GM21717 (cell line): ENCODE data around the gene ISCA2.

ENCODE experiments used
- ATAC-seq: cut with Tn5 transposase; IDR thresholded peaks from one replicate; pipeline ENCODE4 v1.9.1; 2021; ENCODE audit warnings: mild to moderate bottlenecking, moderate library complexity; ENCODE audit not compliant: unreplicated experiment

The ISCA2 gene

GRCh38 chr14:74507840-74508239 is 14.3 kb downstream of the ISCA2 start:
- no peak for ATAC-seq

GRCh38 chr14:74508292-74508731 is 14.7 kb downstream of the ISCA2 start:
- ATAC-seq: no peak

DNA sequence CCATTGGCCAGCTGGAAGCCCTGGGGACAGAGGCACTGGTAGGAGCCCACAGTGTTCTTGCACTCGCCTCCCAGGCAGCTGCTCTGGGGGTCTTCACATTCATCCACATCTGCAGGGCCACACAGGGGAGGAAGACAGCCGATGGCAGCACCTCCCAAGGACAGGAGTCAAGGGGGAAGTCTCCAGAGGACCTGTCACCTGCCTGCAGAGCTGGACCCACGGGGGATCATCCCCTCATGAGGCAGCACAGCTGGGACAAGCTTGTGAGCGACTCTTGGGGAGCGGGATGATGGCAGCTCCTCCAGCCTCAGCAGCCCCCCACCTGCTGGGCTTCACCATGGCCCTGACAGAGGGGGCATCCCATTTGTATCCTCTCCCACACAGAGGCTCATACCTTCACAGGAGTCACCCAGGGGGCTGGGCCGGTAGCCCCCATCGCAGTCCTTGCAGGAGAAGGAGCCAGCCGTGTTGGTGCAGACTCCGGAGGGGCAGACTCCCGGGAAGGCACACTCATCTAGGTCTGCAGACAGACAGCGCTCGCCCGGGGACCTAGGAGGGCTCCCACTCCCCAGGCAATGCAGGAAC is 15.4 kb downstream of the ISCA2 start:
- no peak for ATAC-seq

DNA sequence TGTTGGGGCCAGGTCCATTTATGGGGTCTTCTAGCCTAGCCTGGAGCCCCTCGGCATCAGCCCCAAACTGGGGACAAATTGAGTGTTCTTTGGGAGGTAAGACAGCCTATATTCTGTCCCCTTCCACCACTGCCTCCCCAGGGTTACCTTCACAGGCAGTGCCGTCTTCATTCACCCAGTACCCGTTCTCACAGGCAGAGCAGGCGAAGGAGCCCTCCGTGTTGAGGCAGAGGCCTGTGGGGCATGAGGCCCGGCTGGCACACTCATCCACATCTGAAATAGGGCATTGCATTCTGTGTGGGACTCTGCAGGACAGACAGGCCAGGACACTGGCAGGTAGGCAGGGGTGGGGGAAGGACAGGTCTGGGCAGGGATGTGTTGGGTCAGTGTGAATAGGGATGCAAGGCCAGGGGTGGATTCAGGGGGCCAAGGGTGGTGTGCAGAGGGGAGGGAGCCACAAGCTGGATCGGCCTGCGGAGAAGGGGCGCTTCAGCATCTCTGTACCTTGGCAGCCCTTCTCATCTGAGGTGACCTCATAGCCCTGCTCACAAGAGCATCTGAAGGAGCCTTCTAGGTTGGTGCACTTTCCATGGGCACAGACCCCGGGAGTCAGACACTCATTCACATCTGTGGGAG is 16.1 kb downstream of the ISCA2 start:
- ATAC-seq: no peak

DNA sequence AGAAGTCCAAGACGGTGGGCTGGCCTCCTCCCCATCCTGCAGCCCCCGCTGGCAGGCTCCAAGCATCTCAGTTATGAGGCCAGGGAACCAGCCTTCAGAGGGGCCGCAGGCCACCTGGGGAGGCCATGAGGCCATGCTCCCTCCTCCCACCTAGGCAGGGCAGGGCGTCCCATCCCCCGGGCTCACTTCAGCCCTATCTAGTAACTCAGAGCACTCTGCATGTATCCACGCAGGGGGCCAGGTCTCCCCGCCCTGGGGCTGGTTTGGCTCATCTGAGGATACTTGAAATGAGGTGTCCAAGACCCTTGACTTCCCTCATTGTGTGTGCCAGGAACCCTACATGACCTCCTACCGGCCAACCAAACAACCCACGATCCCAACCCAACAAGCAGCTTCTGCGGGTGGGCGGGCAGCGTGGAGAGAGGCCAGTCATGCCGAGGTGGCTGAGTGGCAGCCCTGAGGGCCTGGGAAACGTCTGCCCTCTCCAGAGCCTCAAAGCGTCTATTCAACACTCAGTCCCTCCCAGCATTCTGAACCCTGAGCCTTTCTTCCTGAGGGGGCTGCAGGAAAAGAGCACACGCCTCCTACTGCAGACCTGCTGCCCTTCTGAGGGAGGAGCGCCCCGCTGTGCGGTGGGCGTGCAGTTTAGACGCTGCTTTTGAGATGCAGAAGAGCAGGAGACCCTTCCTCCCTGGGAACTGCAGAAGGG is 16.8 kb downstream of the ISCA2 start:
- ATAC-seq: no peak

GRCh38 chr14:74510959-74511409 is 17.4 kb downstream of the ISCA2 start:
- no peak for ATAC-seq

DNA sequence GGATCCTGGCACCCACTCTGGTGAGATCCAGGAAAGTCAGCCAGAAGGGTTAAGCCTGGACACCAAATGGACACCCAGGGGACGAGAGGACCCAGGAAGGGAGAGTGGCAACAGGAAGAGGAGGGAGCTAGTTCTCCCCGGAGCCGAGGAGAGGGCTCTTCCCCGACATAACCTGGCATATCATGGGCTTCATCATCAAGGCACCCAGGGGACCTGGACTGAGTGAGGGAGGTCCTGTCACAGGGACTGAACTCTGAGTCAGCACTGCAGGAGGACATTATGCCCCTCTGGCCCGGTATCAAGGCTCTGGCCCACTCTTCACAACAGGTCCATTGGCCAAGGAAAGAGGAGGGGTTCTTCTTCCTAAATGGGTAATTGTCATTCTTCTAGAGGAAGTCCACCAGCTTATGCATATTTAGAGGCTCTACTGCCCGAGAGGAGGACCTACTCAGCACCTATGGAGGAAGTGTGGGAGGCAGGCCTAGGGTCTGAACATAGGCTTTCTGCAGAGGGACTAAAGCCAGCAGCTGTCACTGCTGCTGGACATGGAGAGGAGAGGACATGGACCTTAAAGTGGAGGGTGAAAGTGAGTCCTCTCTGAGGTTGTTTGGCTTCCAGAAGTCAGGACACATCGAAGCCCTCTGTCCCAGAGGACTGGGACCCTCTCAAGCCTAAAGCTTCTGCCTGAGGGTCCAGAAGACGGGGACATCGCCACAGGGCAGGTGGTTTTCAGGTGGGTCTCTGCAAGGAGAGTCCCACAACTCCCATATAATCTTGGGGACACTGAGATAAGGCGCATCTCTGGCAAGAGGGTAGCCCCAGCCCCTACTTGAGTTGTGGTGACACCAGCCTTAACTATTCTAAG is 18.6 kb downstream of the ISCA2 start:
- no peak for ATAC-seq

GRCh38 chr14:74514471-74514941 is 20.9 kb downstream of the ISCA2 start:
- ATAC-seq: no peak

GRCh38 chr14:74515891-74516412 is 22.4 kb downstream of the ISCA2 start:
- no peak for ATAC-seq

- no peak for ATAC-seq
These were observed 23.0 kb downstream of the ISCA2 start for GRCh38 chr14:74516451-74517160.

DNA sequence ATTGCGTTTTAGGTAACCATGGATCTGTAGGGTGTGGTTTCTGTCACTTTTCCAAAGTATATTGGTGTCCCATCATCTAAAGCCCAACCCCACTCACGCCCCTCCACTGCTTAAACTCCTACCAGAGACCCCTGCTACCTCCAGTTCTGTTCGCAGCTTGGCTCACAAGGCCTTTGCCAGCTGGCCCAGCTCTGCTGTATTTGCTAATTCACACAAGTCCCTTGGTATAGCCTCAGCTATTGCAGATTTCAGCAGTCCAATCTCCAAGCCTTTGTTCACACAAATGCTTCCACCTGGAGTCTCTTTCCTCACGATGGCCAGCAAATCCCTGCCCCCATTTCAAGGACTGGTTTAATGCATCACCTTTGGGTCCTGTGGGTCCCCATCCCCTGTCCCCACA is 24.2 kb downstream of the ISCA2 start:
- no peak for ATAC-seq

DNA sequence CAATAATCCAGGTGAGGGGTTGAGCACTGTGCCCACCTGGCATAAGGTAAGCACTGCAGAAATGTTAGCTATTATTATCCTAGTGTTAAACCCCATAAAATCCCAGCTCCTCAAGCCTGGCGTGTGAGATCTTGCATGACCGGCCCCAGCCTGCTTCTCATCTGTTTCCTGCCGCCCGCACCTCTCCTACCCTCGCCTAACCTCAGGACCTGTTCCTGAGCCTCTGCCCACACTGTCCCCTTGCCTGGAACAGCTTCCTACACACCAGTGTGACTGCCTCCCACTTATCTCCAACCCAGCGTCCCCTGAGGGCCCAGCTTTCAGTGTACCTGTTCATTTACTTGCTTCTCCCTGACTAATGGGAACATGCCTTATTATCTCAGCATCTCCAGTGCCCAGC is 24.7 kb downstream of the ISCA2 start:
- no peak for ATAC-seq

DNA sequence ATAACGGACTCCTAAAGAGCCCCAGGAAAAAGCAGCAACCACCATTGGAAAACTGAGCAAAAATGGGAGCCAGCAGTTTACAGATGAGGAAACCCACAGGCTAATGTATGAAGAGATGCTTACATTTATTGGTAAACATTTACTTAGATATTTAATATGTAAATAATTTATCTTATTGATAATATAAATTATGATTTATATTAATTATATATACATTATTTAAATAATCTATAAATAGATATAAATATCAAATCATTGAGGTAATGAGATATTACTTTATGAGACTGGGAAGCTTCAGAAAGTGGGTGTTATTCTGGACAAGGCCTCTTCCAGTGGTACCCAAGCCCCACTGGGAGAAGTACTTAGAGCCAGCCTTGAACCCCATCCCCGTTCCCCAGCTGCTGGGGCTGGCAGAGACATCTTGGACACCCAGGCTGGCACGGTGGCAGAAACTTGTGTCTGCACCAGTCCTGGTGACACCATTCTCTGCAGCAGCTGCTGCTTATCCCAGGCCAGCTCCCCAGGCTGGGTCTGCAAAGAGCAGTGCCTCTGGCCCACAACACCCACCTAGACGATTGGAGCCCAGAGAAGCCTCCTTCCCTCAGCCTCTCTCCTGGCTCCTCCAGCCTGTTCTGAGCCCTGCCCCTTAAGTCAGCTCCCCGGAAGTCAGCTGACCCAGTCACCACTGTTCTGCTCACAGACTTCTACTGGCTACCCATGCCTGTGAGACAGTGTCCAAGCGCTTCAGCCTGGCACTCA is 25.9 kb downstream of the ISCA2 start:
- ATAC-seq: no peak

DNA sequence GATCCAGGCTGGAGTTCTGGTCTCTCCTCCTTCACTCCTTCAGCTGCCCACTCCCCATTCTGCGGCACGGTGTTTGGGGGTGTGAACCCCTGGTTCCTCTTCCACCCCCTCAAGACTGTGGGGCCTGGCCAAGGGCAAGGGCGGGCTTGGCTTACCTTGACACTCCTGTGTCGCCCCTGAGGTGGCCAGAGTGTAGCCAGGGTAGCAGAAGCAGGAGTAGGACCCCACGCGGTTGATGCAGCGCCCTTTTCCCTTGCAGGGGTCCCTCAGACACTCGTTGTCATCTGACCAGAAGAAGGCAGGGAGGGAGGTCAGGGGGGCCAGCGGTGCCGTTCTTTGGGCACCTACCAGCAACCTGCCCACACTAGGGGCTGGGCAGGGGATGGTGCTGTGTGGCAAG is 28.2 kb downstream of the ISCA2 start:
- no peak for ATAC-seq

- ATAC-seq: no peak
These were observed 29.2 kb downstream of the ISCA2 start for GRCh38 chr14:74522740-74523139.

DNA sequence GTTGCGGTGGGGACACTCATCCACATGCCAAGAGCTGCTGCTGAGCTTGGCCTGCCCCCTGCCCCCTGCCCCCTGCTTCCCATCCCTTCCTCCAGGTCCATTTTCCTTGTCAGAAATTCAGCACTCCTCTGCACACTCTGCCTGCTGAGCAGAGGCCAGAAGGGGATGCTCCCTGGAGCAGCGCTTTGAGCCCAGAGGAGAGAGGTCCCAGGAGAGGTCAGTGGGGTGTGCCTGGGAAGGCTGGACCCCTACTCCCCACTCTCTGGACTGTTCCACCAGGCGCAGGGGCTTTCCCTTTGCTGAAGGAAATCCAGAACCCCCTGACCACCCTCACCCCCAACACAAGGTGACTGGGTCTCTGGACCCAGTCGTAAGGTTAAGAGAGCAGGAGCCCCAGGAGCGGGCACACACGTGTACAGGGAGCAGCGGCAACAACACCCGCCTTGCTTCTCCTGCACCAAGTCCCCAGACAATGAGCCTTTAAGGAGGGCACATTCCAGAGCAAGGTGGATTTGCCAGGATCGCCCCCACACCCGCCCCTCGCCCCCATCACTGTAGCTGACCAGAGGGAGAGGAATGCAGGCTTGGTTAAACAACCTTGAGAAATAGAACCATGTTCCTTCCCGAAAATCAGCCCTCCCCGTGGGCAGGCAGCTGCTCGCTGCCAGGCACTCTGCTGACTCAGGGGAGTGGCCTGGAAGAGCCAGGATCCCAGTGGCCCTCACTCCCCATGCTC is 30.7 kb downstream of the ISCA2 start:
- ATAC-seq: no peak

- no peak for ATAC-seq
These were observed 31.2 kb downstream of the ISCA2 start for GRCh38 chr14:74524812-74525135.

DNA sequence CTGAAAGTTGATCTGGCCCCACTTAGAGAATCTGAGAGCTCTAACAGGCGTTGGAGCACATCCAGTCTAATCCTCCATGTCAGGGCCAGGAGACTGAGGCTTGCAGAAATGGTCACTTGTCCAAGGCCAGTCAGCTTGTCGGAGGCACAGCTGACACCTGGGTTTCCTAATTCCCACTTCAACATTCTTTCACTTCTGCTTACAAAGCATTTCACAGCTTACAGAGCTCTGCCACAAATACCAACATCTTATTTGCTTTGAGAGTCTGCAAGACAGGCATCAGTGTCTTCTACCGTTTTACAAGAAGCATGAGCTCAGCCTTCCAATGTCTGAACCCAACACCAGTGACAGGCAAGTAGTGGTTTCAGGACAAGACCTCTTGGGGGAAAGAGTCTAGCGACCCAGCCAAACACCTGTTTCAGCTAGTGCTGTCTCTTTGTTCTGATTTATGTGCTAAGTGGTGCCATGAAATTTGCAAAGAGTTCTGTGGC is 31.8 kb downstream of the ISCA2 start:
- ATAC-seq: no peak
